A673 (cell line): ENCODE measurements around the gene COQ8B.

Experiments
- CTCF ChIP-seq: fragments of 300-800, 200-600 bp; sonication (generic); conservative IDR thresholded peaks from 2 replicates; pipeline ENCODE4 v1.5.1; 2017; ENCODE audit warnings: low read depth, mild to moderate bottlenecking, antibody characterized with exemption, low read length, moderate library complexity, mixed read lengths
- EZH2 ChIP-seq: fragments of 200-600 bp; sonication (generic); IDR thresholded peaks from 2 replicates; pipeline ENCODE4 v1.6.1; 2017; ENCODE audit warnings: borderline replicate concordance, low read depth, mild to moderate bottlenecking, mixed read lengths, antibody characterized with exemption, low read length; ENCODE audit not compliant: poor library complexity, severe bottlenecking

- TF ChIP-seq CTCF = no peak
- no peak for TF ChIP-seq EZH2
Observed at GRCh38 chr19:40740747-40741146, 24.1 kb upstream of the COQ8B start.
